HG03354 (cell line): ENCODE data around the gene SFT2D3.
A peak's percentile ranks its signal among the peaks of the same experiment; 100 is the strongest.

ENCODE experiments used
- ATAC-seq: cut with Tn5 transposase; IDR thresholded peaks from one replicate; pipeline ENCODE4 v1.9.1; 2021; ENCODE audit warnings: mild to moderate bottlenecking; ENCODE audit not compliant: unreplicated experiment, poor library complexity, severe bottlenecking

SFT2D3 gene

DNA sequence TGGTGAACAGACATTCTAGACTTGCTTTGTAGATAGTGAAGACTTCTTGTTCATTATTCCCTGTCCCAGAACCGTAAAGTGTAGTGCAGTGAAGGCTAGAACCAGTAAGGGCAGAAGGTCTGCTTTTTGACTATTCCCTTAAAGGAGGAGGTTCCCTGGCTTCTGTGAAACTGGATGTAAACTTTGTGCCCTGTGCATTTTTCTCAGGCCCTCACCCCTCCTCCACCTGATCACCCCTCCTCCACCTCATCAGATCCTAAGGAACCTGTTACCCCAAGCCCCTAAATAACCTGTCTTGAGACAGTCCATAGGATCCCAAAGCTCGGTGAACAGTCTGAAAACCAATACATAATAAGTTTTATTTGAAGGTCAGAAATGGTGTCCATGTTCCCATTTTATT, 33.7 kb downstream of the SFT2D3 start:
- peak; percentile 21 for ATAC-seq

DNA sequence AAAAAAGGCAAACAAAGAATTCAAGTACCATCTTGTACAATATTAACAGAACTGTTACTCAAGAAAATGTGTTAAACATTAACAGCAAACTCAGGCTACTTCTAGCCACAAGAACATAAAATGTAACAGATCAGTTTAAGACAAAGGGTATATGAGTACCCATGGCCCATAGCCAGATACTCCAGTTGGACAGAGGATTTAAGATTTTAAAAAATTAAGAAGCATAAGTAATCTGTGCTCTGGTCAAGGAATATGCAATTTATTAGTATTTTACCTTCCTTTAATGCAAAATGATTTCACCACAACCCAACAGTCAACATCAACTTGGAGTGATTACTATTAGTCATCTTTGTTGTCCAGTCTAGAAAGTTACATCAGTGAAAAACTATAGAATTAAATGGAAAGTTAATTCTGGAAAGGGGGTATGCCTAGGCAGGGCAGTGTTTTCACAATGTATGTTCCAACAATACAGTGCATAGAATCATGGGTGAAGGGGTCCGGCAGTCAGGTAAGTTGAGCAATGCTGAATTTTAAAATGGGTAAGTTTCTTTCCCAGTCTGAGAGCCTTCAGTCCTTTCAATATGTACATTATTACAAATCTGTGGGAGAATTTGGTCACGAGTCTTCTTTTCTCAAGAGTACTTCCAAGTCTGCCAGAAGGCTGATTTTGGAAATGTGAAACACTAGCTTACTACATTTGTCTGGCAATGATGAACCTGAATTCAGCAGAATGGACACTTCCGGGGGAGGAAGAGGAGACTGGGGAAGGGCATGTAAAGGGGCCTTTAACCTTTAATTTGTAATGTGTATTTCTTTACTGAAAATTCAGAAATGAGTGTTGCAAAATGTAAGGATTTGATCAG, 34.5 kb downstream of the SFT2D3 start:
- peak; percentile 85 for ATAC-seq

DNA sequence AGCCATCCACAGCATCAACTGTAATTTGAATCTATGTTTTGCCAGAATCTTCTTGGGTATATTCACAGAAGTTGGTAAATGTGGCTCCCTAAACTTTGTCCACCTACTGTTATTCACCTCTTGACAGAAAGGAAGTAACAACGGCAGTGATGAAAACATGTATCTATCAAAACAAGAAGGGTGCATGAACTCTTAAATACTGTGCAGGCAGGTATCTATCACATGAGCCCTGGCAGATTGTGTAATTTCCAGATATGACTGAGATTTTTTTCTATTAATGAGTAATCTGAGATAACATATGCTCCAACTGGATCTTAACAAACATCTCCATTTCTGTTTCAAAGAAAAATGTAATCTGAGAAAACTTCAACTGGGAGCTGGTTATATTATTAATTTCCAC, 36.6 kb downstream of the SFT2D3 start:
- peak; percentile 37 for ATAC-seq

DNA sequence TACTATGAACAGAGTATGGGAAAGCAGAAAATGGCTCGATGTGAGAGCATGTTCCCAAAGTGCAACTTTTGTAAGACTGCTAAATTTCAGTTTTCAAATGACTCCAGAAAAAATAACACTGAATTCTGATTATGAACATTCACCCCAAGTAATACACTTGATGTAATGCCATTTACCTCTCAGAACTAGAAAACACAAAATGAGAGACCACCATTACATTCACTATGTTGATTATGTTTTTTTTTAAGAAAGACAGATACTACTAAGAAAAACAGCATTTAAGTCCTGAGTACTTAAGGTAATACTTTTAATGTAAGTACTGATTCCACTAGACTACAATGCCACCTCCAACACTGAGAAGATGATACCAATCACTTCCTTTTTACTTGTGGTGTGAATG, 38.5 kb downstream of the SFT2D3 start:
- ATAC-seq: no peak

DNA sequence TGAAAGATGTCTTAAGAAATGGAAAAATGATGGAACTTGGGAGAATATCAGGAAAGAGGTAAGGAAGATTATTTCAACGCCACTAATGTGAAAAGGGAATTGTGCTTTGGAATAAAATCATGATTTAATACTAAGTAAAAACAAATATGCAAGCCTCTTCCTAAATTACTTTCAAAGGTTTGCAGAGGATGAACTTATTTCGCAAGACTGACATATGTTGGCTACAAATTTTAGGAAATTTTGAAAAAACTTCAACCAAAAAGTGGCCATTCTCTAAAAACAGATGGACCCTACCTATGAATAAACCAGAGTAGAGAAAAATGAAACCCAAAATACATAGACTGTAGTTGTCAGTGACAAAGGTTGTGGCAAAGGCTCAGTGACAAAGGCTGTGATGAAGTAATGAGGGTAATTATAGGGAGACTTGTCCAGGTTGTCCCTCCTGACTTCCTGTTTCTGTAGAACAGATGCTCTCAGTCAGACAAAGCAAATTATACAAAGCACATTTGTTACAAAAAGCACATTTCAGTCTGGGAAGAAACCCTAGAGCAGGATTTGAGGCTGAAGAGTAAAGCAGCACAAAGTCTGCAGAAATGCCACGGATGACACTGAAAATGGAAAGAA, 39.5 kb downstream of the SFT2D3 start:
- ATAC-seq: peak; percentile 42

DNA sequence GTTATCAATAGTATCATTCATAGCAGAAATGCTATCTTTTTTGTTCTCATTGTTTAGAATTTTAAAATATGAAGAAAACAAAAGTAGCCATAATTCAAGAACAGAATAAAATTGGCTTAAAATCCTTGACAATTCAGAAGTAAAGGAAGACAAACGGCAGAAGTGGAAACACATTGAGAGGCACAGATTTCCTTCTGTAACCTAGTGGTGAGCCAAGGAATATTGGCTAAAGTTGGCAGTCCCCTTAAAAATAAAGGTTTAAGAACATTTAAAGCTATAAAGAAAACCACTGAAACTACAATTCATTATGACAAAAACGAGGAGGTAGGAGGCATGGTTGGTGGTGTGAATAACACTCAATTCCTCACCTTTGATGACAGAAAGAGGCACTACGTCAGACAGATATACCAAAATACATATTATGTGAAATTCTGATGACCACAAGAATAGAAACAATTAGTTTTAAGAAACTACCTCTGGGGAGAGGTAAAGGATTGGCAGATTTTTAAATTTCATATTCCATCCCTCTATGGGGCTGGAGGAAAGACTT, 42.3 kb downstream of the SFT2D3 start:
- ATAC-seq: no peak

DNA sequence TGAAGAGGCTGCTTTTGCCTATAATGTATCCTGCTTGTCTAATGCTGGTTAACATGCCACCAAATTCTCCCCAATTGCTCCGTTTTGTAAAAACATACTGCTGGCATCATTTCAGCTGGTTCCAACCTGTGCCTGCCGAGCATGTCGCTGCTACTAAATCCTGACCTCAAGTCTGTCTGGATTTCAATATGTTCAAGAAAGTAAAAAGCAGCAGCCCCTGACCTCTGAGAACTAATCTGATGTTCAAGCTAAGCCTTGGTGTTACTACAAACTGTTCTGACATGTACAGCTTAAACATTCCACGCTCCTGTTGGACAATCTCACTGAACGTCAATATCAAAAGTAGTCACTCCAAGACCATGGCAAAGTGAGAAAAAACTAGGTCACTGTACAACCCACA, 46.3 kb downstream of the SFT2D3 start:
- no peak for ATAC-seq

DNA sequence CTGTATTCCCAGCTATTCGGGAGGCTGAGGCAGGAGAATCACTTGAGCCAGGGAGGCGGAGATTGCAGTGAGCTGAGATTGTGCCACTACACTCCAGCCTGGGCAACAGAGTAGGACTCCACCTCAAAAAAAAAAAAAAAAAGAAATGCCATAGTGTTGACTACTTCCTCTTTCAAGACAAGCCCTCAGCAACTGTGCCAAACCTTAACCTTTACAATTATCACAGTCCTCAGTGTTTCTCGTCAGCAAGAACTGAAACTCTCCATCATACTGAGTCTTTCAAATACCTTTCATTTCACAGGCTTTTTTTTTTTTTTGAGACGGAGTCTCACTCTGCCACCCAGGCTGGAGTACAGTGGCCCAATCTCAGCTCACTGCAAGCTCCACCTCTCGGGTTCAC, 48.2 kb downstream of the SFT2D3 start:
- ATAC-seq: peak; percentile 99

DNA sequence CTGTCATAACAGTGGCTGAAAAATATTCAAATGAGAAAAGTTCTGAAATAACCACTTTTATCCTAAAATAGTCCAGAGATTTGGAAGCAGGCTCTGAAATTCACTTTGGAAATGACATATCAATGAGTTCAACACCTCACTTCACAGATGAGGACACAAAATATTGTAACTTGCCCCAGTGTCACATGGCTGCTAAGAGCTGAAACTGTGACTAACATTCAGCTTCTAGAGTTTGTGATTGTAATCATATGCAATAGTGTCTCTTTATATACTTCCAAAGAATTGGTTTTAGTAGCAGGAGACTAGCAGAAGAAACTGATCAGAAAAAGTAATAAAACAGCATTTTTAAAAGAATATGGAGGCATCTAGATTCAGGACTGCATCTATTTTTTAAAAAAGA, 52.1 kb downstream of the SFT2D3 start:
- ATAC-seq: no peak

DNA sequence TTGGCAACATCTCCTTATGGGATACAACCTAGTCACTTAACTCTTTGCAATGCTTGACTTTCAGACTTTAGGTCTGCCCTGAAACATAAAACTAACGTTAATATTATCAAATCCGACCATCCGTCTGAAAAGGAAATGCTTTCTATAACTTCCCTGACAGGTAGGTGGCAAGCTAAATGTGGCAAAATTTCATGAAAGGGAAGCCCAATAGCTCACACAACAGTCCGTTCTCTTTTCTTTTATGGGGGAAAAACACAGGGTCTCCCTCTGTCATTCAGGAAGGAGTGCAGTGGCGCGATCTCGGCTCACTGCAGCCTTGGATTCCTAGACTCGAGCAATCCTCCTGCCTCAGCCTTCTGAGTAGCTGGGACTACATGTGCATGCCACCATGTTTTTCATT, 52.9 kb downstream of the SFT2D3 start:
- ATAC-seq: no peak
